A673 (cell line): ENCODE results near the gene NFXL1. TPM values are rescaled to one million over a fixed set of nuclear protein-coding genes. Genes with fewer than 3 reads are reported as not detected.

Experiments used
- Bru-seq: library from RNA; stranded (reverse); fragments of 400-500 nt; gene quantifications from one replicate; lab custom pipeline; 2021; lab: Mats Ljungman, UMichigan
- BruChase-seq, 2 experiments: library from RNA; stranded (reverse); fragments of 400-500 nt; gene quantifications; one replicate each; lab custom pipeline; 2021; lab: Mats Ljungman, UMichigan
- BruUV-seq: library from RNA; stranded (reverse); fragments of 400-500 nt; replicated peaks from 2 replicates; lab custom pipeline; 2021; lab: Mats Ljungman, UMichigan
- CTCF ChIA-PET: fragments of 300-600 bp; sonication (Branson Sonifier 250); formaldehyde crosslinking; loops from one replicate; lab custom pipeline; 2022; ENCODE audit warnings: antibody characterized with exemption; lab: Charles Lee
- POLR2A ChIA-PET: fragments of 300-600 bp; sonication (Branson Sonifier 250); formaldehyde crosslinking; loops from one replicate; lab custom pipeline; 2022; ENCODE audit warnings: antibody characterized with exemption; ENCODE audit not compliant: low non-redundant PET; lab: Charles Lee
- DNase-seq: peaks from one replicate; pipeline ENCODE4 v3.0.0-alpha.2; 2015; ENCODE audit warnings: low spot score
- H3K27ac ChIP-seq: fragments of 200-600 bp; sonication (generic); 2 replicates; pipeline ENCODE4 v1.5.1; 2016; ENCODE audit warnings: mixed run types, low read depth, mild to moderate bottlenecking, mixed read lengths, antibody characterized with exemption, low read length; ENCODE audit not compliant: poor library complexity, severe bottlenecking
- H3K27me3 ChIP-seq: fragments of 200-600 bp; sonication (generic); replicated peaks from 2 replicates; pipeline ENCODE4 v1.6.1; 2017; ENCODE audit warnings: mixed run types, low read depth, mild to moderate bottlenecking, mixed read lengths, antibody characterized with exemption, low read length; ENCODE audit not compliant: insufficient read depth, poor library complexity
- H3K36me3 ChIP-seq: fragments of 200-600 bp; sonication (generic); 2 replicates; pipeline ENCODE4 v1.6.1; 2016; ENCODE audit warnings: mixed run types, mild to moderate bottlenecking, mixed read lengths, antibody characterized with exemption, low read length; ENCODE audit not compliant: insufficient read depth, poor library complexity, severe bottlenecking
- H3K4me1 ChIP-seq: fragments of 200-600 bp; sonication (generic); 2 replicates; pipeline ENCODE4 v1.6.1; 2017; ENCODE audit warnings: mixed run types, mild to moderate bottlenecking, mixed read lengths, antibody characterized with exemption, low read length; ENCODE audit not compliant: insufficient read depth, poor library complexity, severe bottlenecking
- H3K4me3 ChIP-seq: fragments of 200-600 bp; sonication (generic); 2 replicates; pipeline ENCODE4 v1.5.1; 2016; ENCODE audit warnings: low read depth, mixed run types, mild to moderate bottlenecking, mixed read lengths, low read length; ENCODE audit not compliant: poor library complexity, severe bottlenecking
- H3K9me3 ChIP-seq: fragments of 200-600 bp; sonication (generic); 2 replicates; pipeline ENCODE4 v1.6.1; 2016; ENCODE audit warnings: mixed run types, low read depth, mild to moderate bottlenecking, mixed read lengths, antibody characterized with exemption, low read length; ENCODE audit not compliant: poor library complexity, severe bottlenecking
- EZH2 ChIP-seq: fragments of 200-600 bp; sonication (generic); IDR thresholded peaks from 2 replicates; pipeline ENCODE4 v1.6.1; 2017; ENCODE audit warnings: borderline replicate concordance, low read depth, mild to moderate bottlenecking, mixed read lengths, antibody characterized with exemption, low read length; ENCODE audit not compliant: poor library complexity, severe bottlenecking
- intact Hi-C: fragments of 100-400 bp; cut with micrococcal nuclease; formaldehyde crosslinking; loops from one replicate; pipeline ENCODE4 v1.10.0; 2022; ENCODE audit not compliant: unreplicated experiment
- long read RNA-seq: library from polyadenylated mRNA; stranded (forward); transcript quantifications from one replicate; pipeline ENCODE4 v2.0.0, GENCODE V29; 2022
- total RNA-seq: library from RNA; stranded (reverse); gene quantifications from 2 replicates; pipeline ENCODE4 v1.2.3, GENCODE V29; 2021
- TF ChIP-seq, protein P1 (sequence below): fragments of 300-800, 200-600 bp; sonication (generic); conservative IDR thresholded peaks from 2 replicates; pipeline ENCODE4 v1.5.1; 2017; ENCODE audit warnings: low read depth, mild to moderate bottlenecking, antibody characterized with exemption, low read length, moderate library complexity, mixed read lengths

Gene NFXL1
- 12.1 and 16.7 TPM in 2 replicates for total RNA-seq
- percentile 79 among the genes with signal in this experiment for Bru-seq, nascent RNA
- BruChase-seq, experiment 1, labeled RNA remaining after a 2-hour chase: percentile 81 among the genes with signal in this experiment
- BruChase-seq, experiment 2, labeled RNA remaining after a 6-hour chase: percentile 61 among the genes with signal in this experiment
- long read RNA-seq, transcript NFXL1-202 (23 exons, 3,728 nt): major isoform, 8 of 16 reads
- long read RNA-seq, partial matches to known transcripts: 3 of 16 reads
- long read RNA-seq, other reads (novel, unspliced or antisense): 4 of 16 reads

GRCh38 chr4:47914220-47914925, at the start of gene NFXL1:
Gene NFXL1, minus strand, starts transcription at chr4:47914583. Its CDS starts 380 bp downstream, at chr4:47914203.
- intact Hi-C loops: no loop called here
- Histone ChIP-seq H3K4me3 (peak within 1 kb of the TSS; percentile 99), H3K9me3 (no peaks in the 10 kb centered on the region), H3K27ac (peak within 1 kb of the TSS; percentile 77), H3K36me3 (peaks cover 13% of the 10 kb centered on the region), H3K4me1 (no peaks in the 10 kb centered on the region), H3K27me3 (no peaks in the 10 kb centered on the region)
- CTCF ChIA-PET: no interaction called here
- peak; percentile 99 for DNase-seq
- no TSS peak for BruUV-seq
- POLR2A ChIA-PET: no interaction called here
- TF ChIP-seq EZH2: no peak
- TF ChIP-seq, protein P1, sequence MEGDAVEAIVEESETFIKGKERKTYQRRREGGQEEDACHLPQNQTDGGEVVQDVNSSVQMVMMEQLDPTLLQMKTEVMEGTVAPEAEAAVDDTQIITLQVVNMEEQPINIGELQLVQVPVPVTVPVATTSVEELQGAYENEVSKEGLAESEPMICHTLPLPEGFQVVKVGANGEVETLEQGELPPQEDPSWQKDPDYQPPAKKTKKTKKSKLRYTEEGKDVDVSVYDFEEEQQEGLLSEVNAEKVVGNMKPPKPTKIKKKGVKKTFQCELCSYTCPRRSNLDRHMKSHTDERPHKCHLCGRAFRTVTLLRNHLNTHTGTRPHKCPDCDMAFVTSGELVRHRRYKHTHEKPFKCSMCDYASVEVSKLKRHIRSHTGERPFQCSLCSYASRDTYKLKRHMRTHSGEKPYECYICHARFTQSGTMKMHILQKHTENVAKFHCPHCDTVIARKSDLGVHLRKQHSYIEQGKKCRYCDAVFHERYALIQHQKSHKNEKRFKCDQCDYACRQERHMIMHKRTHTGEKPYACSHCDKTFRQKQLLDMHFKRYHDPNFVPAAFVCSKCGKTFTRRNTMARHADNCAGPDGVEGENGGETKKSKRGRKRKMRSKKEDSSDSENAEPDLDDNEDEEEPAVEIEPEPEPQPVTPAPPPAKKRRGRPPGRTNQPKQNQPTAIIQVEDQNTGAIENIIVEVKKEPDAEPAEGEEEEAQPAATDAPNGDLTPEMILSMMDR: no peak

- ChIA-PET CTCF (no interaction called here), POLR2A (no interaction called here)
- Histone ChIP-seq H3K27ac (no peak overlapping the region), H3K36me3 (no peaks in the 10 kb centered on the region), H3K4me1 (no peaks in the 10 kb centered on the region), H3K4me3 (no peak overlapping the region), H3K27me3 (no peaks in the 10 kb centered on the region), H3K9me3 (no peaks in the 10 kb centered on the region)
- TF ChIP-seq, protein P1: no peak
- TF ChIP-seq EZH2: no peak
- no peak for DNase-seq
- no TSS peak for BruUV-seq
- intact Hi-C loops: no loop called here
Observed at GRCh38 chr4:47954677-47955076, 40.3 kb upstream of the NFXL1 start.

DNA sequence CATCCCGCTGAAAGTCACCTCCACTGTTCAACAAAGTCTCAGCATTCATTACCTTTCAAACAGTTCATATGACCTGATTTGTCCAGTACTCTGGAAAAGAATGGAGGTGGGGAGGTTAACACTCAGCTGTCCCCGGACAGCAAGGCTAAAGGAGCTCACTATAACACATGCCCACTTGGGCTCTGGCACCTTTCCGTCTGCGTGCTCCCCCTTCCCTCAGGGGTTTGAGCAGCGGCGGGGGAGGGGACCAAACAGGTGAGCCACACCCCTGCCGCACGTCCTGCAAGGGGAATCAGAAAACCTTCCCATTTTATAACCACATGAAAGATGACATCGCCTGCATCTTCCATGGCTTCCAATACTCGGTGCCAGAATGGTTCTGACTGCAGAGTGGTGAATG, 39.9 kb upstream of the NFXL1 start:
- H3K36me3 ChIP-seq: no peaks in the 10 kb centered on the region
- no peak overlapping the region for H3K27ac ChIP-seq
- no peaks in the 10 kb centered on the region for H3K9me3 ChIP-seq
- no TSS peak for BruUV-seq
- POLR2A ChIA-PET: no interaction called here
- no peaks in the 10 kb centered on the region for H3K4me1 ChIP-seq
- H3K27me3 ChIP-seq: no peaks in the 10 kb centered on the region
- CTCF ChIA-PET: no interaction called here
- TF ChIP-seq, protein P1: no peak
- intact Hi-C loops: no loop called here
- DNase-seq: no peak
- no peak overlapping the region for H3K4me3 ChIP-seq
